HT-29 (cell line): ENCODE data around the gene SMIM45.
A peak's percentile ranks its signal among the peaks of the same experiment; 100 is the strongest.

Experiments
- DNase-seq: peaks from one replicate; pipeline ENCODE4 v3.0.0-alpha.2; 2015; ENCODE audit warnings: low spot score

Gene SMIM45

DNA sequence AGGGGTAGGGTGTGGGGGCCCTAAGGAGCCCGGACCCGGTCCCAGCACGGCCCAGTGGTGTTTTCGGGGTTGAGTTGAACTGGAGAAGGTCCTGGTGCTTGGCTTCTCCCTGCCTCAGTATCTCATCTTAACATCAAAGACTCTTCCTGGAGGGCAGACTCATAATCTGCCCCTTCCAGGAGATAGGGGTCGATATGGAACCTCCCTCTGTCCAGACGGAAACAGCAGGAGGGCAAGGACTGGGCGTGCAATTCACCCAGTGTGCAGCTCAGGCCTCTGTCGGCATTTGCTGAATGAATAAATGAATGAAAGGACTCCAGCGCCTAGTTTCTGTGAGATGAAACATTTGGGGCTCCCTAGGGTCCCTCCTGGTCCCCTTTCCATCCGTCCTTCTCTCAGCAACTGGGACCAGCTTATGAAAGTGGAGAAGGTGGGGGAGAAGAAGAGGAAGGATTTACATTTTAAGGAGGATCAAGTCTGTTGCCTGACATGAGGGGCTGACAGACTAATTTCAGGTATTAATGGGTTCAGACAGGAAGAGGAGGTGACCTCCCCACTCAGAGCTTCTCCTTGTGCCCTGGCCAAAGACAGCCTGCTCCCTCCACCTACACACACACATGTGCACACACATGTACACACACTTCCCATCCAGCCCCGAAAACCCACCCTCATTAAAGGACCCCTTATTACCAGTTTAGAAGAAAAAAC, 36.0 kb upstream of the SMIM45 start:
- no peak for DNase-seq

- no peak for DNase-seq
These were observed 35.1 kb upstream of the SMIM45 start for GRCh38 chr22:41916745-41917358.

DNA sequence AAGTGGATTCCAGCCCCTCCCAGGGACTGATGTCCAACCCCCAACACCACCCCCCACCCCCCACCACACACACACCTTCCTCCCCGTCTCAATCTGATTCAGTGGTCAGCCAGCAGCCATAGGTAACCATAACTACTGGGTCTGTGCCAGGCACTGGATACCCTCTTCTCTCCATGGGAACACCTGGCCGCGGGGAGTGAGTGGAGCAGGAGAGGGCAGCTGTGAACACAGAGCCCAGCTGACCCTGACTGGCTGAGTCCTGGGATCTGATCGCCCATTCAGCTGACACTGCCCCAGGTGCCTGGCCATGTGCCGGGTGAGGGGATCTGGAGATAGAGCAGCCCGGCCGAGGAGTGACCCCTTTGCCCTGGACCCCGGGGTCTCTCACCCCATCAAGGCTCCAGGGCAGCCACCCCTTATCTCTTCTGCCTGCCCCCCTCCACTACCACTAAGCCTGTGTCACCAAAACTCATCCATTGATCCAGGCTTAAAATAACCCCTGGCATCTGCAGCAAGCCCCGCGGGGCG, 34.5 kb upstream of the SMIM45 start:
- DNase-seq = no peak

- DNase-seq = peak; percentile 26
These were observed 33.8 kb upstream of the SMIM45 start for GRCh38 chr22:41917903-41918791.

DNA sequence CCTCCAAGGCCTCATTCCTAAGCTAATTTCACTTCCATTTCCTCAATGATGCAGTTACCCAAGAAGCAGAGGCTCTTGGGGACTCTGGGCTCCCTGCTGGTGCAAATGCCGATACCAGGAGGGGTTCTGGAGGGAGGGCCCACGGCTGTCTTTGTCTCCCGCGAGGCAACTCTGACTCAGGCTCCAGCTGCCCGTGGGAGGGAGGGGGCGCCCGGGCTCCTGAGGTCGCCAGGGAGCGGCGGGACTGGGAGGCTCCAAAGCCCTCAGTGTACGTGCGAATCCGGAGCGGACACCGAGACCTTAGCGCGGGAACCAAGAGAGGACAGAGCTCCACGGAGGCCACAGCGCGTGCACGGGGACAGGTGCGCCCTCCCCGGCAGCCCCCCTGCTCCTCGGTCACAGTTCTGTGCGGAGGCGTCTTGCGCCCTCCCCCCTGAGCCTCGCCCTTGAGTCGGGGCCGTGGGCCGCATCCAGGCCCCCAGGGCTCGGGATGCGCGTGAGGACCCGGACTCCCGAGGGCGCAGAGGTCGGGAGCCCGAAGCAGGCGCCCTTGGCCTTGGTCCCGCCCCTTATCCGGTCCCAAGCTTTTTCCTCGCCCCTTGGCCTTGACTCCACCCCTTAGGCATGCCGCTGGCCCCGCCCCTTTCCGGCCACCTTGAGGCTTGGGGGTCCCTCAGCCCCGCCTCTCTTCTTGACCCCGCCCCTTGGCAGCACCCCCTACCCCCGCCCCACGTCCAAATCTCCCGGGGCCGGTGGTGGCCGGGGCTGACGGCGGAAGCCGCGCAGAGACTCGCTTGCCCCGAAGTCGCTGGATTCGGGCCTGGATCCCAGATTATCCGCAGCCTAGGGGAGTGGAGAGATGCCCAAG, 32.4 kb upstream of the SMIM45 start:
- no peak for DNase-seq

- no peak for DNase-seq
These were observed 31.5 kb upstream of the SMIM45 start for GRCh38 chr22:41920271-41920976.

DNA sequence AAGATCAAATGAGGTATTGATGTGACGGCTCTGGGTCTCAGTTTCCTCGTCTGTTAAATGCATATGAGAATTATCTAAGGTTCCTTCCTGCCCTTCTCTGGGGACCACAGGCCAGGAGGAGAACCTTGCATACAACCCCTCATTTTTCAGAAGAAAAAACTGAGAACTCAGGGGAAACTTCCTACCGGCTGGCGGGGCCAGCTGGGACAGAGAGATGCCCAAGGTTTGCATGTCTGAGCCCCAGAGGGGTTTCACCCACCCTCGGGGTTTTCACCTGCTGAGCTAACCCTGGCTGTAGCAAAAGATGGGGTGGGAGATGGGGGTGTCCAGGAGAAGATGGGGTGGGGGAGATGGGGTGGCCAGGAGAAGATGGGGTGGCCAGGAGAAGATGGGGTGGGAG, 29.6 kb upstream of the SMIM45 start:
- no peak for DNase-seq

- DNase-seq = no peak
These were observed 28.9 kb upstream of the SMIM45 start for GRCh38 chr22:41922940-41923594.

DNA sequence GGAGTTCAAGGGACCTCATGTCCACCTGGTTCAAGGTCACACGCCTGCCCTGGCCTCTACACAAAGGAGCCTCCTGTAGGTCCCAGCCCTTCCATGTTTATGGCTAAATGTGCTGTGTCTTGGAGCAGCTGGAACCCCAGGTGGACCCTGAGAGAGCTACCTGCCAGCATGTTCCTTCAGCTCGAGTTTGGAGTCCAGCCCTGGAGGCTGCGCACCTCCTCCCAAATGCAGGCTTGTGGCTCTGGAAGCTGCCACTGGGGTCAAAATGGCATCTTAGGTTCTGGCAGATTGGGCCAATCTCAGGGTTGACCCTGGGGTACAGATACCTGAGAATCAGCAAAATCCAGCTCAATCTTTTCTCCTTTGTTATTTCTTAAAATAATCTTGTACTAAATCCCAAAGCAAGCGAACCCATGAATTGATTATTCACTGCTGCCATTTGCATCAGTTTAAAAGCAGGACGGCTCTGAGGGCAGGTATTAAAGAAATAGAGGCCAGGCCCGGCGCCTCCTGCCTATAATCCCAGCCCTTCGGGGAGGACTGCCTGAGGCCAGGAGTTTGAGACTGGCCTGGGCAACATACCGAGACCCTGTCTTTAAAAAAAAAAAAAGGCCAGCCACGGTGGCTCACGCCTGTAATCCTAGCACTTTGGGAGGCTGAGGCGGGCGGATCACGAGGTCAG, 28.2 kb upstream of the SMIM45 start:
- DNase-seq = no peak

DNA sequence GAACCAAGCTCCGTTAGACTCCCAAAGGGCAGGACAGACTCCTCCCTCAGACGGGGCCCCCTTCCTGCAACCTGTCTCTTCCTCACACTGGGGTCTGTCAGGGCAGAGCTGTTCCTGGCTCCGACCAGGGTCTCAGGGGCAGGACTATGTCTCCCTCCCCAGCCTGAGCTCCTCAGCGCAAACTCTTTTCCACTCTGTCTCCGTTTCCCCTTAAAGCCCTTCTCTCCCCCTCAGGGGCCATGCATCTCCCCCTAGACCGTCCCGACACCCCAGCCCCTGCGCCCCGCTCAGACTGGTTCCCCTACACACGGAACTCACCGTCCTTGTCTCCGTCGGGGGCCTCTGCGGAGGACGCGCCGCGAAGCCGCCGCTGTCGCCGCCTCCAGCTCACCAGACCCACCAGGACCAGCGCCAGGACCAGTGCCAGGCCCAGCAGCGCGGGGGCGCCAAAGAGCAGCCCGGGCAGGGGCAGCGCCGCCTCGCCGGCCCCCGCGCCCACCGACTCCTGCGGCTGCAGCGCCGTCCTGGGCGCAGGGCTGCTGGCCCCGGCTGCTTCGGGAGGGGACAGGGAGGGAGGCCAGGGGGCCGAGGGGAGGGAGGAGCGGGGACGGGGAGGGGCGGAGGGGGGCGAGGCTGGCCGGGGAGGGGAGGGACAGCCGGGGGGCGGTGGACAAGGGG, 26.0 kb upstream of the SMIM45 start:
- no peak for DNase-seq

DNA sequence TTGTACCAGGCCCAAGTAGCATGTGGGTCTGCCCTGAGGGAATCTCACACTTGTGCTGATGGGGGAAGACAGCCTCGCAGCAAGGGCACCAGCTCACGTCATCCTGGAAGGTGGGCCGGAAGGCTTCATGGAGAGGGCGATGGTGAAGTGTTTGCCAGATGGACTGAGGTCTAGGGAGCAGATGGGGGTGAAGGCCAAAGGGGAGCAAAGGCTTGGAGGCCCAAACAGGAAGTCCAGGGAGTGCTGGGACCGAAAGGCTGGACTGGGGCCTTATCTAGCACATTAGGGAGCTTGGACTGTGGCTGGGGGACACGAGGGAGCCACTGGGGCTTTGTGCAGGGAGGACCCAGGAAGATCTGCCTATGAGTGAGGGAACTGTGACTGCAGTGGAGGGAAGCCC, 24.1 kb upstream of the SMIM45 start:
- DNase-seq = no peak

DNA sequence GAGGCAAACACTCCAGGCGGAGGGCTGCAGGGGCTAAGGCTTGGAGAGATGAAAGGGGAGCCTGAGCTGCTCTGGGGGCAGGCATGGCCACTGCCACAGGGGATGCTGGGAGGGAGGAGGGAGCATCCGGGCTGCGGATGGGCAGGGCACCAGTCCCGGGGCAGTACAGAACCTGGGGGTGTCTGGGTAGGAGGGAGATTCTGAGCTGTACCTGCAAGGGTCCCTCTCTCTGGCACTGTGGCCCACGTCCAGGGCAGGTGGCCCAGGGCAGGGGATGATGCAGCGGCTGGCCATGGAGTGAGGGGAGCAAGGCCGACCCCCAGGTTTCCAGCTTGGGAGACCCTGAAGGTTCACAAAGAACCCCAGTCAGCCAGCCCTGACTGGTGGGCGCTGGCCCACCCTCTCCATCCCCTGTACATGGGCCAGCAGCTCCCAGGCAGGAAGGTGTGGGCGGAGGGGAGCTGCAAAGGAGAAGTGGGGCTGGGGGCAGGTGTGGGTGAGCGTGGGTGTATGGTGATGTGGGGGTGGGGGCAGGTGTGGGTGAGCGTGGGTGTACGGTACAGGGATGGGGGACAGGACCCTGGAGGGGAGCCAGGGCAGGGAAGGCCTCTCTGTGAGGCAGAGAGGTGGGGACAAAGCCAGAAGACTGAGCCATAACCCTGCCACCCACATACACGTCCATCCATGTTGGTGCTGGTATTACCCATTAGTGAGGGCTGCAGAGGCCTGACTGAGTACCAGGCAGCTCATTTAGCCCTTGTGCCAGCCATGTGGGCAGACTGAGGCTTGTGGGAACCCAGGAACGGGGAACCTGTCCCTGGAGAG, 23.1 kb upstream of the SMIM45 start:
- no peak for DNase-seq

DNA sequence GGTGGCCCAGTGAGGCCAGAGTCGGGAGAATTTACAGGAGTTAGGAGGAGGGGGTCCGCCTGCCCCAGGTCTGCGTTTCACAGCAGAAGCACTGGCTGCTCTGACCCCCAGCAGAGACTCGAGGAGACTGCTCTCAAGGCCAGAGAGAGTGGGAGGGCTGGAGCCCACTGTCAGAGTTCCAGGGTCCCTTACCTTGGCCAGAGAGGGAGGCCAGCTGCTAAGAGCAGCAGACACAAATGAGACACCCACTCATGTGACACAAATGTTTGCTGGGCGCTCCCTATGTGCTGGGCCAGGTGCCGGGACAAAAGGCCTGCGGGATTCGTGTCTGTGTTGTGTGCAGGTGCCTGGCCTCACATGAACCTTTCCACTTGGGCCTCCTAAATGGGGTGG, 22.5 kb upstream of the SMIM45 start:
- DNase-seq = no peak

- no peak for DNase-seq
These were observed 20.2 kb upstream of the SMIM45 start for GRCh38 chr22:41931701-41932269.

DNA sequence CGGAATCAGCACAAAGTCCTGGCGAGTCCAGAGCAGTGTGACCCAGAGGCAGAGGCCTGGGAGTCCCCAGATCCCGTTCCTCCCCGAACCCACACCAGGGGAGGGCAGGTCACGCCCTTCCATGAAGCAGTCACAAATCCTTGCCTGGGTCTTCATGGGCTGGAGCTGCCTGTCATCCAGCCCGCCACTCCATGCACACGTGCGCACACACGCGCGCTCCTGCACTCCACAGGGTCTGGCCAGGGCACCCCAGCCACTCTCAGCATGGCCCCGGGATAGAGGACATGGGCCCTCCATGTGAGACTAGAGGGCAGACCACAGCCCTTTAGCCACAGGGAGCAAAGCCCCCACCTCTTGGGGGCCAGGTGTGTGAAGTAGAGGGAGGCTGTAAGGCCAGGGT, 19.6 kb upstream of the SMIM45 start:
- no peak for DNase-seq

DNA sequence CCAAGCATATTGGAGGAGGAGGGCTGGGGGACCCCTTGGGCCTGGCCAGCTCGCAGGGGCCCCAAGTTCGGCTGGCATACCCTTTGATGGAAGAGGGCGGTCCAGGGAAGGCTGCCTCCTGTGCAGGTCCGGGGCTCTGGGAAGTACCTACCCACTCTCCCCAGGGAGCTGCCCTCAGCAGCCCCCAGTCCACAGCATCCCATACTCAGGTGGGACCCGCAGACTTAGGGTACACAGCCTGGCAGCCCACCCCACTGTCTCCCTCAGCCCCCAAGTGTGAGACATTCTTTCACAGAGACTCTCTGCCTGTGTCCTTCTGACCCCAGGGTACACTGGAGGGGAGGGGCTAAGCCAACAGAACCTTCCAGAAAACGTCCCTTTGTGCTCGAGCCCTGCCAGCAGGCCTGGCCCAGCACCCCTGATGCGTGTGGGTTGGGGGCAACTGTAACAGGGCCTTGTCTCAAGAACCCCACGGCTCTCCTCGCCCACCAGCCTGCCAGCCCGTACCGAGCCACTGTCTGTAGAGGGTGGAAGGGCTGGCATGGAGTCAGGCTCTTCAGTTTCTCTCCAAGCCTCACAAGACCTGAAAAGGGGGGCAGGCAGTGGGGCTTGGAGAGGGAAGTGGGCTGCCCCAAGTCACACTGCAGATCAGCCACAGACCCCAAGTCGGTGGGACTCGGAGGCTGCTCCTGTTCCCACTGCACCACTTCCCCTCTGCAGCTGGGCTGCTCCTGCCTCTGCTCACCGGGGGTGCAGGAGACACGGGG, 18.4 kb upstream of the SMIM45 start:
- no peak for DNase-seq
